SK-N-DZ (cell line): ENCODE measurements around the gene GNL3.
"Not testable (repeated sequence)": the region's sequence is repeated elsewhere in the genome, so short reads cannot be mapped to it uniquely, and the experiment has no call there.

ENCODE experiments used
- DNase-seq: peaks from one replicate; pipeline ENCODE4 v3.0.0-alpha.2; 2015; ENCODE audit warnings: low spot score
- small RNA-seq, 2 experiments: library from RNA; depleted of rRNA; stranded (forward); fragments of <200 nt; gene quantifications; one replicate each; pipeline ENCODE3, GENCODE V24; 2014

The GNL3 gene

GRCh38 chr3:52715714-52716305 is 30.0 kb downstream of the GNL3 start:
- no peak for DNase-seq

GRCh38 chr3:52719618-52720017 is 33.8 kb downstream of the GNL3 start:
- no peak for DNase-seq

GRCh38 chr3:52721002-52721729 is 35.3 kb downstream of the GNL3 start:
- DNase-seq: no peak

GRCh38 chr3:52721730-52722008 is 35.8 kb downstream of the GNL3 start:
- no peak for DNase-seq

- no peak for DNase-seq
These were observed 36.7 kb downstream of the GNL3 start for GRCh38 chr3:52722491-52722890.

- DNase-seq: no peak
These were observed 38.1 kb downstream of the GNL3 start for GRCh38 chr3:52723935-52724334.

GRCh38 chr3:52724511-52724910 is 38.7 kb downstream of the GNL3 start:
- DNase-seq: no peak

- DNase-seq: not testable (repeated sequence)
These were observed 42.9 kb downstream of the GNL3 start for GRCh38 chr3:52728753-52729152.

- no peak for DNase-seq
These were observed 44.8 kb downstream of the GNL3 start for GRCh38 chr3:52730681-52731080.

- no peak for DNase-seq
These were observed 45.8 kb downstream of the GNL3 start for GRCh38 chr3:52731590-52731989.

GRCh38 chr3:52733256-52733891 is 47.5 kb downstream of the GNL3 start:
- DNase-seq: no peak

GRCh38 chr3:52739730-52740129 is 53.9 kb downstream of the GNL3 start:
- no peak for DNase-seq

GRCh38 chr3:52742418-52743041 is 56.7 kb downstream of the GNL3 start:
- peak; percentile 7 for DNase-seq

- no peak for DNase-seq
These were observed 57.3 kb downstream of the GNL3 start for GRCh38 chr3:52743152-52743551.

- DNase-seq: no peak
These were observed 57.9 kb downstream of the GNL3 start for GRCh38 chr3:52743721-52744120.

Small RNA genes within 50 kb of the gene (small RNA-seq; reads per million reads assigned to genes)
- gene AC006254.2: 0 reads per million in 2 experiments
- 371 to 7,135 reads per million in 2 experiments for gene RF00569
- 0 reads per million in 2 experiments for gene RF01183
- gene SNORD19: 0.35 to 2.2 reads per million in 2 experiments
- 0 reads per million in 2 experiments for gene SNORD19B
- gene SNORD69: 83.6 to 5,271 reads per million in 2 experiments
